ENCODE data around the gene ARHGEF19. TPM values are rescaled to one million over a fixed set of nuclear protein-coding genes. Genes with fewer than 3 reads are reported as not detected.
A peak's percentile ranks its signal among the peaks of the same experiment; 100 is the strongest.

The ARHGEF19 gene
- total and polyA plus RNA-seq, 10 donors = 3.5 to 12.9 (median 7.8) TPM

DNA sequence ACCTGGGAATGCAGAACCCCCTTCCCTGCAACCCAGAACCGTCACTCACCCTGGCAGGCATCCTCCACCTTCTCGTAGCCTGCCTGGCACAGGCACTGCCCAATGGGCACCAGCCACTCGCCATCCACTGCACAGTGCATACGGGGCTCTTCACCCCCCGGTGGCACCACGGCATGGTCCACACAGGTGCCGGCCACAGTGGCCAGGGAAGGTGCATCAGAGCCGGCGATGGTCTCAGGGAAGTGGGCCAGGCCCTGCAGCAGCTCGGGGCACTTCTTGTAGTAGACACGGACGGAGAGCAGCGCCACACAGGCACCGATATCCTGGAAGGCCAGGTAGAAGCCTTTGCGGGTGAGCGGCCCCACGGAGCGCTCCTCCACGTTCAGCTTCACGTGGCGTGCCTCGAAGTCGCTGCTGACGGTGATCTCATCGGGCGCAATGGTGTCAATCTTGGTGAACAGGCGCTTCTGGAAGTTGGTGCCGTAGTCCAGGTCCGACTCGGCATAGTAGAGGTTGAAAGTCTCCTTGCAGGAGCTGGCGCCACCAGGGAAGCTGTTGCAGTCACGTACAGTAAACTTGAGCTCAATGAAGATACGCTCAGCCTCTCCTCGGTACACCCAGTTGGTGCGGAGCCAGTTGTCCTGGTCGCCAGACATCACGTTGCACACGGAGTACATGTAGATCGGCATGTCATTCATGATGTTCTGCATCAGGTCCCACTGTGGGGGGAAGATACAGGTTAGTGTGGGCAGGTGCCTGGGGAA lies 63.9 kb downstream of the ARHGEF19 start:
- peaks cover 0 to 50% (median 0%) of the 10 kb centered on the region in 7 donors for H3K27me3 ChIP-seq (replicated peaks in 1 of 7)
- TF ChIP-seq, protein P1, sequence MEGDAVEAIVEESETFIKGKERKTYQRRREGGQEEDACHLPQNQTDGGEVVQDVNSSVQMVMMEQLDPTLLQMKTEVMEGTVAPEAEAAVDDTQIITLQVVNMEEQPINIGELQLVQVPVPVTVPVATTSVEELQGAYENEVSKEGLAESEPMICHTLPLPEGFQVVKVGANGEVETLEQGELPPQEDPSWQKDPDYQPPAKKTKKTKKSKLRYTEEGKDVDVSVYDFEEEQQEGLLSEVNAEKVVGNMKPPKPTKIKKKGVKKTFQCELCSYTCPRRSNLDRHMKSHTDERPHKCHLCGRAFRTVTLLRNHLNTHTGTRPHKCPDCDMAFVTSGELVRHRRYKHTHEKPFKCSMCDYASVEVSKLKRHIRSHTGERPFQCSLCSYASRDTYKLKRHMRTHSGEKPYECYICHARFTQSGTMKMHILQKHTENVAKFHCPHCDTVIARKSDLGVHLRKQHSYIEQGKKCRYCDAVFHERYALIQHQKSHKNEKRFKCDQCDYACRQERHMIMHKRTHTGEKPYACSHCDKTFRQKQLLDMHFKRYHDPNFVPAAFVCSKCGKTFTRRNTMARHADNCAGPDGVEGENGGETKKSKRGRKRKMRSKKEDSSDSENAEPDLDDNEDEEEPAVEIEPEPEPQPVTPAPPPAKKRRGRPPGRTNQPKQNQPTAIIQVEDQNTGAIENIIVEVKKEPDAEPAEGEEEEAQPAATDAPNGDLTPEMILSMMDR (IDR thresholded peaks at IDR 0.05 in 8 of 11, conservative IDR thresholded peaks at IDR 0.05 in 3 of 11) = no peak
- TF ChIP-seq POLR2AphosphoS5 (IDR thresholded peaks at IDR 0.05) = peak in 1 of 3 donors; percentile 9
- intact Hi-C loops (cut with DNase I; ENCODE audit: low total_unique reads) = no loop called here
- H3K4me3 ChIP-seq = no peak overlapping the region
- DNase-seq = no peak
- 88 to 93% (median 89%) methylated on average over 25 to 39 of the region's 39 CpGs for WGBS, 5 donors
- H3K9me3 ChIP-seq = no peaks in the 10 kb centered on the region
- H3K36me3 ChIP-seq = peaks cover 0 to 33% (median 4%) of the 10 kb centered on the region in 6 donors
- peak overlapping the region in 2 of 8 donors; percentile 36 to 83 for H3K27ac ChIP-seq
- peaks cover 23 to 98% (median 70%) of the 10 kb centered on the region in 6 donors for H3K4me1 ChIP-seq

Small RNAs within 50 kb of the gene (small RNA-seq; reads per million reads assigned to genes)
- 0 reads per million in 4 donors for gene MT1XP1

Other genes starting within 250 kb of the ARHGEF19 start
- 10 to 100 TPM; 36.8 to 73.4 (median 52.1) TPM for gene ZBTB17, start 236.6 kb downstream of the ARHGEF19 start, total RNA-seq
- gene ZBTB17, start 236.6 kb downstream of the ARHGEF19 start, polyA plus RNA-seq = 100 to 1,000 TPM in 2 of 3 donors, 10 to 100 TPM in 1; 46.5 to 139 (median 111) TPM
- gene SRARP, start 208.4 kb downstream of the ARHGEF19 start, total RNA-seq = not detected
- not detected for gene SRARP, start 208.4 kb downstream of the ARHGEF19 start, polyA plus RNA-seq
- 1 to 10 TPM in 6 of 7 donors, under 1 TPM in 1; 0.60 to 3.7 (median 2.2) TPM for gene HSPB7, start 194.6 kb downstream of the ARHGEF19 start, total RNA-seq
- 1 to 10 TPM; 2.3 to 8.1 (median 4.2) TPM for gene HSPB7, start 194.6 kb downstream of the ARHGEF19 start, polyA plus RNA-seq
- gene CLCNKA, start 190.6 kb downstream of the ARHGEF19 start, total RNA-seq = under 1 TPM in 3 of 7 donors, not detected in 4; 0.22 to 0.46 (median 0.37) TPM
- gene CLCNKA, start 190.6 kb downstream of the ARHGEF19 start, polyA plus RNA-seq = under 1 TPM; 0.19 to 0.50 (median 0.20) TPM
- gene CLCNKB, start 168.9 kb downstream of the ARHGEF19 start, total RNA-seq = under 1 TPM in 1 of 7 donors, not detected in 6; 0.13 TPM
- under 1 TPM; 0.04 to 0.10 (median 0.06) TPM for gene CLCNKB, start 168.9 kb downstream of the ARHGEF19 start, polyA plus RNA-seq
- under 1 TPM in 1 of 7 donors, not detected in 6; 0.47 TPM for gene FAM131C, start 139.0 kb downstream of the ARHGEF19 start, total RNA-seq
- under 1 TPM in 1 of 3 donors, not detected in 2; 0.11 TPM for gene FAM131C, start 139.0 kb downstream of the ARHGEF19 start, polyA plus RNA-seq
- 10 to 100 TPM; 10.6 to 35.7 (median 17.1) TPM for gene EPHA2, start 56.6 kb downstream of the ARHGEF19 start, total RNA-seq
- 1 to 10 TPM; 2.0 to 7.4 (median 2.6) TPM for gene EPHA2, start 56.6 kb downstream of the ARHGEF19 start, polyA plus RNA-seq
- 1 to 10 TPM; 4.0 to 7.6 (median 5.3) TPM for gene CPLANE2, start 24.5 kb upstream of the ARHGEF19 start, total RNA-seq
- gene CPLANE2, start 24.5 kb upstream of the ARHGEF19 start, polyA plus RNA-seq = 1 to 10 TPM; 2.1 to 6.1 (median 2.2) TPM
- 10 to 100 TPM; 18.7 to 30.2 (median 23.7) TPM for gene FBXO42, start 139.8 kb upstream of the ARHGEF19 start, total RNA-seq
- gene FBXO42, start 139.8 kb upstream of the ARHGEF19 start, polyA plus RNA-seq = 10 to 100 TPM in 1 of 3 donors, 1 to 10 TPM in 2; 8.6 to 12.4 (median 9.9) TPM
- gene SZRD1, start 154.6 kb upstream of the ARHGEF19 start, total RNA-seq = 100 to 1,000 TPM in 4 of 7 donors, 10 to 100 TPM in 3; 68.9 to 129 (median 103) TPM
- 10 to 100 TPM; 37.8 to 84.1 (median 53.8) TPM for gene SZRD1, start 154.6 kb upstream of the ARHGEF19 start, polyA plus RNA-seq
- gene SPATA21, start 224.8 kb upstream of the ARHGEF19 start, total RNA-seq = under 1 TPM in 1 of 7 donors, not detected in 6; 0.30 TPM
- gene SPATA21, start 224.8 kb upstream of the ARHGEF19 start, polyA plus RNA-seq = under 1 TPM; 0.13 to 0.32 (median 0.18) TPM
- 100 to 1,000 TPM in 6 of 7 donors, 10 to 100 TPM in 1; 98.8 to 150 (median 122) TPM for gene NECAP2, start 228.1 kb upstream of the ARHGEF19 start, total RNA-seq
- gene NECAP2, start 228.1 kb upstream of the ARHGEF19 start, polyA plus RNA-seq = 100 to 1,000 TPM in 1 of 3 donors, 10 to 100 TPM in 2; 59.7 to 105 (median 78.6) TPM

Measured in spleen (tissue), 11 donors.